ENCODE results near the gene NGFR.

Gene NGFR

GRCh38 chr17:49518346-49519078 lies 23.4 kb downstream of the NGFR start:
- no peak for DNase-seq

DNA sequence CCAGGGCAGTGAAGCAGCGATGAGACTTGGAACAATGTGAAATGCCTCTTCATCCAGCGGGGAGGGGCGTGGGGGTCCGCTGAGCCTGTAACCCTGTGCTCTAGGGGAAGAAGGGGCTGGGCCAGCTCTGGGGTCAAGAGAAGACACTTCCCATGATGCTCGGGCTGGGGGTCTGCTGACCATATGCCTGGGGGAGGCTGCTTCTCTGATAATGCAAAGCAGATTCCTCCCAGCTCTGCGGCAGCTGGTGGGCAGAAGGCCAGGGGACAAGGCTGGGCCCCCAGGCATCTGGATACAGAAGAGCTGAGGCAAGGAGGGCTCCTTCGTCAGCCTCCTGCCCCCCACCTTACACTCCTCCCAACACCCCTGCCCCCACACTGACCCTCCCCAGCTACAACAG lies 24.7 kb downstream of the NGFR start:
- no peak for DNase-seq

- DNase-seq, result no peak
Measured at GRCh38 chr17:49520386-49521087, 25.4 kb downstream of the NGFR start.

DNA sequence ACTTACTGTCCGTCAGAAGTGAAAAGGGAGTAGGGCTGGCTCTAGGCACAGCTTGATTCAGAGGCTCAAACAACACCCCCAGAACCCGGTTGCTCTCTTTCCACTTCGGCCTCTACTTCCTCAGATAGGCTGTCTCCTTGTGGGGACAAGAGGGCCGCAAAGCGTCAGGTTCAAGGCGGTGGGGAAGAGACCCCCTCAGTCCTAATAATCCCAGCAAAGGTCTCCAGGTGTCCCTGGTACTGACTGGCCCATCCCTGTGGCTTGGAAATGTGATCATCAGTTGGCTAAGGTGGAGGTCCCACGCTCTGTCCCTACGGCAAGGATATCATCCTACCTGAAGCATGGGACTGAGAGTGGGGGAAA lies 26.0 kb downstream of the NGFR start:
- DNase-seq, result no peak

DNA sequence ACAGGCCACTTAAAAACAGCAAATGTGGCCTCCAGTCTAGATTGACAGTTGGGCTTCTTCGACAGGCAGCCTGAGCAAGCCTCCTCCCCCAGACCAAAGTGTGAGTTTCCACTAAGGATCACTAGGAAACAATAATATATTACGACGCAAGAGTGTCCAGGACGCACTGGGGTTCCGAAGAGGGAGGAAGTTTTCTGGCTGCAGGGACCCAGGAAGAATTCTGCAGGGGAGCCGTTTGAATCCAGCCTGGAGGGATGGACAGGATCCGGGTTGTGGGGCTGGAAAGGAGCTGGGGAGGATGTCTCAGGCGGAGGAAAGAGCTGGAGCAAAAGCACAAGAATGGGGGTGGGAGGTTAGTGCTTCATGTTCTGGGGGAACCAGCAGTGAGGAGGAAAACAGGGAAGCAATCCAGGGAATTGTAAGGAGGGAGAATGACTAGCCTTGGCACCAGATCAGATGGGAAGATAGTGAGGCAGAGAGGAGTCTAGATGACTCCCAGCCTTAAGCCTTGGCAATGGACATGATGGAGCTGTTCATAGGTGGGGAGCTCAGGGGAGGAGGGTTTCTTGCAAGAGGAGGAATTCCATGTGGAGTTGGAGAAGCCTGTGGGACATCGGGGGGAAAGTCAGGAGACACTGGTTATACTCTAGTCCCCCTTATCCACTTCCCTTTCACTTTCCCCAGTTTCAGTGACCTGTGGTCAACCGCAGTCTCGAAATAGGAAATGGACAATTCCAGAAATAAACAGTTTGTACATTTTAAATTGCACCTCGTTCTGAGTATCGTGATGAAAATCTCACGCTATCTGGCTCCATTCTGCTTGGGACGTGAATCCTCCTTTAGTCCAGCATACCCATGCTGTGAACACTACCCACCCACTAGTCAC lies 26.6 kb downstream of the NGFR start:
- no peak for DNase-seq

DNA sequence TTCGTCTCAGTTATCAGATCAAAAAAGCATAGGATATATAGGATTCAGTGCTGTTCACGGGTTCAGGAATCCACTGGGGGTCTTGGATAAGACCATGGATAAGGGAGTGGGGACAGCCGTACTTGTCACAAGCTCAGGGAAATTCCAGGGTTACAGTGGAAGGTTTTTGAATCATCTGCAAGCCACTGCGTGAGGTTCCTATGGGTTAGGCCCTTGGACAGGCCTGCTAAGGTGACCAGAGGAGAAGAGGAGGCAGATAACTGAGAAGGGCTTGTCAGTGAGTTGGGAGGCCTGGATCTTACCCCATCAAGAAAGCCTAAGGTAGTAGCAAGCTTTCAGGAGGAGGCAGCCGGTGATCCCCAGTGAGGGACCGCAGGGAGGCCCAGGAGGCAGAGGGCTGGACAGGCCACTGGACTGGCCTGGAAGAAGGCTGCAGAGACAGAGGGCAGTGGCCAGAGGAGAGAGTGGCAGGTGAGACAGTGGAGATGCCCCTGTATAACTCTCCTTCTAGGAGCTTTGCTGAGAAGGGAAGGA lies 27.3 kb downstream of the NGFR start:
- no peak for DNase-seq

DNA sequence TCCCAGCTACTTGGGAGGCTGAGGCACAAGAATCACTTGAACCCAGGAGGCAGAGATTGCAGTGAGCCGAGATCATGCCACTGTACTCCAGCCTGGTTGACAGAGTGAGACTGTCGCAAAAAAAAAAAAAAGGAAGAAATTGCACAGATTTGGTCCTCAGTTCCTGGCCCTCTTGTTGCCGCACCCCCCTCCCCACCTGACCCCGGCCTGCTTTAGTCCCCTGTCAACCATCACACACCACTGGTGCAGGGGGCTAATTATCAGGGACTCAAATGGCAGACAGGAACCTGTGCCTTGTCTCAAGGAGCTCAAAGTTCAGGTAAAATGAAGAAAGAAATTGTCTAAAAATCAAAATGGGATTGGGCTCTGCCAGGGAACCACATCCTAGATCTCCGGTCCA lies 28.1 kb downstream of the NGFR start:
- DNase-seq, result no peak

DNA sequence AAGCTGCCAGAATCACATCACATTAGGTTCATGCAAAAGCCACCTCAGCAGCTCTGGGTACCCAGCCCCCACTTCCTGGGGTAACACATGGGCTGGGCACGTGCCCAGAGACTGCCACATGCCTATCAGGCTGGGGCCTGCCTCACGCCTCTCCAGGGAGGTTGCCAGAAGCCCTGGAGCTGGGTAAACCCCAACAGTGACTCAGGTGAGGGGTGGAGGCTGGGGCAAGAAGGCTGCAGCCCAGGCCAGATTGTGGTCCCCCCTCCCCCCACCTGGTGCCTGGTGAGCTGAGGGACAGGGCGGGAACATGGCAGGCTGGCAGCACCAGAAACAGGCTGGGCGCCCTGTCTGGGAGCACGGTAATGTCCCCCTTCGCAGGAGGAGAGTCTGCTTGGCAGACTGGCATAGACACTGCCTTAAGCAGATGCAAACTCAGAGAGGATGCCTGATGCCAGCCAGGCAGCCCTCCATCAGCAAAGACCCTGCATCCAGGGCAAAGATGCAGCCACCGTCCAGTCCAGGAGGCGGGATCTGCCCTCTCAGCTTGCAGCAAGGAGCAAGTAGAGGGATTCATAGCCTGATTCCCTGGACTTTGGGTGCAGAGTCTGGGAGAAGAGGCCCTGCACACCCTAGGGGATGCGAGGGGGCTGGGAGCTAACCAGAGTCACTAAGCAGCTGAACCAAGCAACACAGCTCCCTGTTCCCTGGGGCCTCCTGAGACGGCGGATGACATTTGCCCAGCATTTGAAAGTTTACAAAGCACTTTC lies 28.8 kb downstream of the NGFR start:
- peak; percentile 55 for DNase-seq

GRCh38 chr17:49524473-49525359 lies 29.6 kb downstream of the NGFR start:
- no peak for DNase-seq

- DNase-seq, result no peak
Measured at GRCh38 chr17:49525831-49526741, 31.0 kb downstream of the NGFR start.

DNA sequence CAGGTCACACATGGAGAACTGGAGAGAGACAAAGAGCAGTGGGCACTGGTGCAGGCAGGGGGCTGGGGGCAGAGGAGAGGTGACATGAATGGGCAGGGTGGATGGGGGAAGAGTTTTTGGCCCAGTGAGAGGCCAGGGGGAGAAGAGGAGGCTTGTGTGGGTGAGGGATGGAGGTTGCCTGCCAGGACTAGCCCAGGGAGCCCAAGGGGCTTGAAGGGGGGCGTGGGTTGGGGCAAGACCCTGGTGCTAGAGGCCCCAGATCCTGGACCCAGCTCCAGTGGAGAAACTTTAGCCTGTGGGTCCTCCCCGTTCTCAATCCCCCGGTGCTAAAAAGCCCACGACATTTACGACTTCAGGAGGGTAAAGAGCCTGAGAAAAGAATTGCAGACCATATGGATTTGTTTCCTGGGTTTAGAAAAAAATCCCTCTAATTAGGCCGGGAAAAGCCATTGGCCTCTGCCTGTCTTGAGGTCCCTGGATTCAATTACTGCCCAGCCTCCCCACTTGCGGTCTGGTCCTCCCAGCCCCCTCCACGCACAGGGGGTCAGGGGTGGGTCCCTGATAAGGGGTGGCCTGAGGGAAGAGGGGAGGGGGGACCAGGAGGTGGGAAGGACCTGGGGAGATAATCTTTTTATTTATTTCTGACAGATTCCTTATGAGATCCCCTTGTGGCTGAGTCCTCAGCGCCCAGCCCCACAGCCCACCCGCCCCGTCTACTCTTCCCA lies 33.0 kb downstream of the NGFR start:
- DNase-seq, result no peak

DNA sequence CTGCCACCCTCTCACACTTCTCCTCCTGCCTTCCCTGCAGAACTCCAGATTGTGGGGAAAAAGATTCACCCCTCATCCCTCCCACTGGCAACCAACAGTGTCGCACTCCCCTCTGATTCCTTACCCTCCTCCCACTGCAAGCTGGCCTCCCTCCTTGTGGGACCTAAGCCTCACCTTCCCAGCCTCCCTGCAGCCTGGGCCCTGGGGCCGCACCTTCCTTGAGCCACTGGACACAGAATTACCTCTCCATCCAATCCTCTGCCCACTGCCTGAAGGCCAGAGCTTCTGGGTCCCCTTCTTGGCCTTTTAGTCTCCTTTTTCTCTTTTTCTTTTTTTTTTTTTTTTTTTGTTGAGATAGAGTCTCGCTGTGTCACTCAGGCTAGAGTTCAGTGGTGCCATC lies 33.9 kb downstream of the NGFR start:
- DNase-seq, result no peak

DNA sequence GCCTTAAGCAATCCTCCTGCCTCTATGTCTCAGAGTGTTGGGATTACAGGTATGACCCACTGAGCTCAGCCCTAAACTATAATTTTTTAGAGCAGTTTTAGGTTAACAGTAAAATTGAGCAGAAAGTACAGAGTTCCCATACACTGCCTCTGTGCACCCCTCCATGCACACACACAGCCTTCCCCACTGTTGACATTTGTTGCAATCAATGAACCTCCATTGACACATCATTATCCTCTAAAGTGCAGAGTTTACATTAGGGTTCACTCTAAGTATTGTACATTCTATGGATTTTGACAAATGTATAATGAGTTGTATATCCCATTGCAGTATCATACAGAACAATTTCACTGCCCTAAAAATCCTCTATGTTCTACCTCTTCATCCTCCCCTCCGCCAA lies 35.0 kb downstream of the NGFR start:
- no peak for DNase-seq

DNA sequence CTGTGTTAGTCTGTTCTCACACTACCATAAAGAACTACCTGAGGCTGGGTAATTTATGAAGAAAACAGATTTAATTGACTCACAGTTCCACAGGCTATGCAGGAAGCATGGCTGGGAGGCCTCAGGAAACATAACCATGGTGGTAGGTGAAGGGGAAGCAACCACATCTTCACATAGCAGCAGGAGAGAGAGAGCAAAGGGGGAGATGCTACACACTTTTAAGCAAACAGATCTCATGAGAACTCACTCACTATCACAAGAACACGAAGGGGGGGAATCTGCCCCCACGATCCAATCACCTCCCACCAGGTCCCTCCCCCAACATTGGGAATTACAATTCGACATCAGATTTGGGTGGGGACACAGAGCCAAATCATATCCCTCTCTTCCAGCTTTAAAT lies 48.8 kb downstream of the NGFR start:
- DNase-seq, result no peak

- DNase-seq, result no peak
Measured at GRCh38 chr17:49545007-49545660, 50.0 kb downstream of the NGFR start.

- DNase-seq, result no peak
Measured at GRCh38 chr17:49545806-49546545, 50.9 kb downstream of the NGFR start.

DNA sequence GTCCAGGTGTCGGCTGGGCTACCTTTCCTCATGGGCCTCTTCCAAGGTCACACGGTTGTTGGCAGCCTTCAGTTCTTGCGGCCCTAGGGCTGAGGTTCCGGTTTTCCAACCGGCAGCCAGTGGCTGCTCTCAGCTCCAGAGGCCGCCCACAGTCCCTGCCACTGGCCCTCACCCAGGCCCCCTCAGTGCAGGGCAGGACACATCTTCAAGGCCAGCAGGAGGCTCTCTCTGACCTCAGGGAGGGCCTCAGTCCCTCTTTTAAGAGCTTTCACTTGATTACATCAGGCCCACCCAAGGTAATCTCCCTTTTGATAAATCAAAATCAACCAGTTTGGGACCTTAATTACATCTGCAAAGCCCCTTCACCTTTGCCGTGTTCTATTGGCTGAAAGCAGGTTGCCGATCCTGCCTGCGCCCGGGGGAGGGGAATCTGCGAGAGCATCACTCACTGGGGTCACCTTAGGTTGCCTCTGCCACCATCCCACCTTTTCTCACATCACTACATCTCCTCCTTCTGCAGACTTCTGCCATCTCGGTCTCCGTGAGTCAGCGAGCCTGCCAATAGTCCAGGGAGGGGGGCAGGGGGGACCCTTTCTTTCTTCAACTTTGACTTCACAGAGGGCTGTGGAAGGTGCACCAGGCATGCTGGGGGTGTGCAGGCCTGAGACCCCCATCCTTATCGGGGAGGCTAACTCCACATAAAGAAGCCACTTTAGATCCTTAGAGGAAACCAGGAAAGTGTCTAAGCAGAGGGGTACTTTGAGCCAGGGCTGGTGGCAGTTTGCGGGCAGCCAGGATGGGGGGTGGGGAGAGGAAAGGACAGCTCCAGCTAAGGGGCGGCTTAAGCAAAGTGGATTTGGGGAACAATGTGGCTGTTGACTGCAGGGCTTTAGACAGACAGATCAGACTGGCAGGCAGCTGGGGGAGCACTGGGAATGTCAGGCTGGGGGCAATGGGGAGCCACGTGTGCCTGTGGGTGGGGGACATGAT lies 51.7 kb downstream of the NGFR start:
- no peak for DNase-seq
